Smooth muscle cell (in vitro differentiated cells): Measurements from ENCODE around the gene FAM20A. TPM values are rescaled to one million over a fixed set of nuclear protein-coding genes. Genes with fewer than 3 reads are reported as not detected.
"Not testable (repeated sequence)": the region's sequence is repeated elsewhere in the genome, so short reads cannot be mapped to it uniquely, and the experiment has no call there.

Source experiments
- DNase-seq: peaks from one replicate; lab custom pipeline; 2025; ENCODE audit not compliant: unreplicated experiment; lab: John Stamatoyannopoulos, UW
- H2AFZ ChIP-seq: fragments of 200-600 bp; sonication (generic); 2 replicates; pipeline ENCODE4 v1.6.0; 2016; ENCODE audit warnings: antibody characterized with exemption, low read depth, mild to moderate bottlenecking
- H3F3A ChIP-seq: fragments of 200-600 bp; sonication (generic); 2 replicates; pipeline ENCODE4 v1.6.0; 2017; ENCODE audit warnings: antibody characterized with exemption, low read depth
- H3K27ac ChIP-seq: fragments of 200-600 bp; sonication (generic); 2 replicates; pipeline ENCODE4 v1.5.1; 2016; ENCODE audit warnings: low read depth, mild to moderate bottlenecking
- H3K27me3 ChIP-seq: fragments of 200-600 bp; sonication (generic); 2 replicates; pipeline ENCODE4 v1.6.1; 2016; ENCODE audit warnings: low read depth, mild to moderate bottlenecking
- H3K36me3 ChIP-seq: fragments of 200-600 bp; sonication (generic); 2 replicates; pipeline ENCODE4 v1.5.1; 2016; ENCODE audit warnings: low read depth
- H3K4me1 ChIP-seq: fragments of 200-600 bp; sonication (generic); 2 replicates; pipeline ENCODE4 v1.5.1; 2016; ENCODE audit warnings: low read depth
- H3K4me2 ChIP-seq: fragments of 200-600 bp; sonication (generic); 2 replicates; pipeline ENCODE4 v1.6.0; 2016; ENCODE audit warnings: mild to moderate bottlenecking
- H3K4me3 ChIP-seq: fragments of 200-600 bp; sonication (generic); 2 replicates; pipeline ENCODE4 v1.5.1; 2016; ENCODE audit warnings: mild to moderate bottlenecking
- H3K79me2 ChIP-seq: fragments of 200-600 bp; sonication (generic); 2 replicates; pipeline ENCODE4 v1.6.0; 2016; ENCODE audit warnings: low read depth, mild to moderate bottlenecking
- H3K9ac ChIP-seq: fragments of 200-600 bp; sonication (generic); 2 replicates; pipeline ENCODE4 v1.6.0; 2016; ENCODE audit warnings: low read depth
- H3K9me3 ChIP-seq: fragments of 200-600 bp; sonication (generic); replicated peaks from 2 replicates; pipeline ENCODE4 v1.5.1; 2016; ENCODE audit warnings: low read depth
- H4K20me1 ChIP-seq: fragments of 200-600 bp; sonication (generic); 2 replicates; pipeline ENCODE4 v1.6.0; 2016; ENCODE audit warnings: low read depth
- CTCF ChIP-seq: fragments of 200-600 bp; sonication (generic); IDR thresholded peaks from 2 replicates; pipeline ENCODE4 v1.5.1; 2017; ENCODE audit warnings: borderline replicate concordance, mild to moderate bottlenecking, antibody characterized with exemption; ENCODE audit not compliant: insufficient read depth, poor library complexity, severe bottlenecking
- WGBS: methylation state at CpG from one replicate; pipeline ENCODE4 v1.1.7; 2016; ENCODE audit warnings: low lambda C conversion rate; 5-methylcytosine and 5-hydroxymethylcytosine counted together
- polyA plus RNA-seq: library from polyadenylated mRNA; unstranded; fragments of >200 nt; fragmentation: Nextera tagmentation; extraction: Ambion mirVana; gene quantifications from 2 replicates; pipeline ENCODE4 v1.2.1, GENCODE V29; 2016
- total RNA-seq: library from RNA; depleted of rRNA; stranded (reverse); fragments of >200 nt; gene quantifications from 2 replicates; pipeline ENCODE4 v1.2.3, GENCODE V29; 2014

Gene FAM20A
- total and polyA plus RNA-seq, 2 experiments from 2014 or later: 4.6 to 10.8 TPM

GRCh38 chr17:68527314-68527713 is 73.9 kb downstream of the FAM20A start:
- H4K20me1 ChIP-seq: peaks cover 94% of the 10 kb centered on the region
- no peak overlapping the region for H2AFZ ChIP-seq
- no peak for DNase-seq
- no peak overlapping the region for H3K9ac ChIP-seq
- 96% methylated on average over 4 of the region's 4 CpGs for WGBS
- no peak overlapping the region for H3K4me2 ChIP-seq
- H3K36me3 ChIP-seq: peaks cover 64% of the 10 kb centered on the region
- peaks cover 37% of the 10 kb centered on the region for H3K79me2 ChIP-seq
- H3K27ac ChIP-seq: no peak overlapping the region
- no peak for TF ChIP-seq CTCF
- H3K9me3 ChIP-seq: no peaks in the 10 kb centered on the region
- H3F3A ChIP-seq: no peaks in the 10 kb centered on the region
- no peaks in the 10 kb centered on the region for H3K27me3 ChIP-seq
- no peaks in the 10 kb centered on the region for H3K4me1 ChIP-seq
- H3K4me3 ChIP-seq: no peak overlapping the region

- no peaks in the 10 kb centered on the region for H3K9me3 ChIP-seq
- DNase-seq: no peak
- no peak overlapping the region for H3K27ac ChIP-seq
- H3K9ac ChIP-seq: no peak overlapping the region
- no peak for TF ChIP-seq CTCF
- H3K27me3 ChIP-seq: no peaks in the 10 kb centered on the region
- H3K36me3 ChIP-seq: peaks cover 64% of the 10 kb centered on the region
- 90% methylated on average over 3 of the region's 3 CpGs for WGBS
- H3K4me2 ChIP-seq: no peak overlapping the region
- no peak overlapping the region for H2AFZ ChIP-seq
- no peaks in the 10 kb centered on the region for H3F3A ChIP-seq
- peaks cover 97% of the 10 kb centered on the region for H4K20me1 ChIP-seq
- no peak overlapping the region for H3K4me3 ChIP-seq
- peaks cover 45% of the 10 kb centered on the region for H3K79me2 ChIP-seq
- H3K4me1 ChIP-seq: no peaks in the 10 kb centered on the region
Observed at GRCh38 chr17:68526548-68526947, 74.6 kb downstream of the FAM20A start.

- DNase-seq: no peak
- Histone ChIP-seq H3K36me3 (peaks cover 33% of the 10 kb centered on the region), H3F3A (no peaks in the 10 kb centered on the region), H3K27ac (no peak overlapping the region), H2AFZ (no peak overlapping the region), H3K4me2 (no peak overlapping the region), H4K20me1 (peaks cover 100% of the 10 kb centered on the region), H3K27me3 (no peaks in the 10 kb centered on the region), H3K4me3 (no peak overlapping the region), H3K79me2 (peaks cover 85% of the 10 kb centered on the region), H3K9ac (no peak overlapping the region), H3K4me1 (no peaks in the 10 kb centered on the region), H3K9me3 (no peaks in the 10 kb centered on the region)
- no peak for TF ChIP-seq CTCF
Observed at GRCh38 chr17:68522266-68522665, 78.9 kb downstream of the FAM20A start.

- peaks cover 21% of the 10 kb centered on the region for H3K36me3 ChIP-seq
- no peak for DNase-seq
- H3K27ac ChIP-seq: no peak overlapping the region
- H3K4me2 ChIP-seq: no peak overlapping the region
- H3K4me1 ChIP-seq: no peaks in the 10 kb centered on the region
- no peak for TF ChIP-seq CTCF
- no peaks in the 10 kb centered on the region for H3K27me3 ChIP-seq
- no peaks in the 10 kb centered on the region for H3F3A ChIP-seq
- no peaks in the 10 kb centered on the region for H3K9me3 ChIP-seq
- H2AFZ ChIP-seq: no peak overlapping the region
- H4K20me1 ChIP-seq: peaks cover 100% of the 10 kb centered on the region
- peaks cover 100% of the 10 kb centered on the region for H3K79me2 ChIP-seq
- no peak overlapping the region for H3K4me3 ChIP-seq
- H3K9ac ChIP-seq: no peak overlapping the region
- WGBS: 90% methylated on average over 1 of the region's 1 CpG
Observed at GRCh38 chr17:68519911-68520310, 81.3 kb downstream of the FAM20A start.

- H2AFZ ChIP-seq, H3F3A ChIP-seq, H3K9me3 ChIP-seq, H3K4me2 ChIP-seq, DNase-seq, H3K27me3 ChIP-seq, H3K4me1 ChIP-seq, H3K27ac ChIP-seq, H3K9ac ChIP-seq, H3K4me3 ChIP-seq: not testable (repeated sequence)
- Histone ChIP-seq H4K20me1 (peaks cover 100% of the 10 kb centered on the region), H3K79me2 (peaks cover 100% of the 10 kb centered on the region), H3K36me3 (peaks cover 15% of the 10 kb centered on the region)
- WGBS: 97% methylated on average over 3 of the region's 3 CpGs
Observed at GRCh38 chr17:68519051-68519450, 82.1 kb downstream of the FAM20A start.
